Measurements from ENCODE around the gene C18orf32.

The C18orf32 gene

GRCh38 chr18:49444581-49444980 lies 42.5 kb downstream of the C18orf32 start:
- H3K4me3 ChIP-seq (ENCODE audit: low read depth, low read length): no peak overlapping the region
- H3K27ac ChIP-seq: no peak overlapping the region
- TF ChIP-seq, protein P1, sequence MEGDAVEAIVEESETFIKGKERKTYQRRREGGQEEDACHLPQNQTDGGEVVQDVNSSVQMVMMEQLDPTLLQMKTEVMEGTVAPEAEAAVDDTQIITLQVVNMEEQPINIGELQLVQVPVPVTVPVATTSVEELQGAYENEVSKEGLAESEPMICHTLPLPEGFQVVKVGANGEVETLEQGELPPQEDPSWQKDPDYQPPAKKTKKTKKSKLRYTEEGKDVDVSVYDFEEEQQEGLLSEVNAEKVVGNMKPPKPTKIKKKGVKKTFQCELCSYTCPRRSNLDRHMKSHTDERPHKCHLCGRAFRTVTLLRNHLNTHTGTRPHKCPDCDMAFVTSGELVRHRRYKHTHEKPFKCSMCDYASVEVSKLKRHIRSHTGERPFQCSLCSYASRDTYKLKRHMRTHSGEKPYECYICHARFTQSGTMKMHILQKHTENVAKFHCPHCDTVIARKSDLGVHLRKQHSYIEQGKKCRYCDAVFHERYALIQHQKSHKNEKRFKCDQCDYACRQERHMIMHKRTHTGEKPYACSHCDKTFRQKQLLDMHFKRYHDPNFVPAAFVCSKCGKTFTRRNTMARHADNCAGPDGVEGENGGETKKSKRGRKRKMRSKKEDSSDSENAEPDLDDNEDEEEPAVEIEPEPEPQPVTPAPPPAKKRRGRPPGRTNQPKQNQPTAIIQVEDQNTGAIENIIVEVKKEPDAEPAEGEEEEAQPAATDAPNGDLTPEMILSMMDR (IDR thresholded peaks at IDR 0.05): no peak
- H3K9me3 ChIP-seq (ENCODE audit: control insufficient read depth, low read length): no peaks in the 10 kb centered on the region
- no peak overlapping the region for H3K4me2 ChIP-seq (ENCODE audit: low read length)
- H3K27me3 ChIP-seq (ENCODE audit: control insufficient read depth, insufficient read depth, low read length): no peaks in the 10 kb centered on the region
- peaks cover 12% of the 10 kb centered on the region for H3K79me2 ChIP-seq
- no peaks in the 10 kb centered on the region for H3K4me1 ChIP-seq
- no peak overlapping the region for H3K9ac ChIP-seq
- H3K36me3 ChIP-seq (ENCODE audit: control insufficient read depth, insufficient read depth, low read length): no peaks in the 10 kb centered on the region
- H2AFZ ChIP-seq: no peak overlapping the region

DNA sequence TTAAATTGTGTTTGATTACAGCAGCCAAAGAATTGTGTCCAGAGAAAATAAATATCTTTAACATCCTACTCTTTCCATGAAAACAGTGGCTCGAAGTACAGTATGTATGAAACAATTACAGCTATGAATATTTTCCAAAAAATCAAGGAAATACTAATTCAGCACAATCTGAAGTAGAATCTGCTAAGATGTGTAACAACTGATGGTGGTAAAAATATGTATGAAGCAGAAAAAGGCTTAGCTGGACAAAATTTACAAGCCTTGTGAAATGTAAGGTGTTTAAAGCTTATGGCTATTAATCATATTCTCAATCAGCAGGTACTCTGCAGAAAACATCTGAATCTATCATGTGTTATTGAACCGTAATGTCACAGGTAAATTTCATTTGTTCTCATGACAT lies 43.2 kb downstream of the C18orf32 start:
- H3K9me3 ChIP-seq (ENCODE audit: control insufficient read depth, low read length): no peaks in the 10 kb centered on the region
- no peak overlapping the region for H3K4me2 ChIP-seq (ENCODE audit: low read length)
- no peak overlapping the region for H3K27ac ChIP-seq
- no peak overlapping the region for H3K4me3 ChIP-seq (ENCODE audit: low read depth, low read length)
- no peak overlapping the region for H3K9ac ChIP-seq
- no peaks in the 10 kb centered on the region for H3K4me1 ChIP-seq
- no peaks in the 10 kb centered on the region for H3K27me3 ChIP-seq (ENCODE audit: control insufficient read depth, insufficient read depth, low read length)
- peaks cover 6% of the 10 kb centered on the region for H3K79me2 ChIP-seq
- no peaks in the 10 kb centered on the region for H3K36me3 ChIP-seq (ENCODE audit: control insufficient read depth, insufficient read depth, low read length)
- TF ChIP-seq, protein P1 (IDR thresholded peaks at IDR 0.05): no peak
- H2AFZ ChIP-seq: no peak overlapping the region

- Histone ChIP-seq H3K79me2 (no peaks in the 10 kb centered on the region), H3K36me3 (ENCODE audit: control insufficient read depth, insufficient read depth, low read length) (no peaks in the 10 kb centered on the region), H3K4me2 (ENCODE audit: low read length) (no peak overlapping the region), H3K9ac (no peak overlapping the region), H3K27me3 (ENCODE audit: control insufficient read depth, insufficient read depth, low read length) (no peaks in the 10 kb centered on the region), H3K4me1 (no peaks in the 10 kb centered on the region), H3K4me3 (ENCODE audit: low read depth, low read length) (no peak overlapping the region), H3K27ac (no peak overlapping the region), H2AFZ (no peak overlapping the region), H3K9me3 (ENCODE audit: control insufficient read depth, low read length) (no peaks in the 10 kb centered on the region)
- TF ChIP-seq, protein P1 (IDR thresholded peaks at IDR 0.05): no peak
Observed at GRCh38 chr18:49441338-49441938, 45.6 kb downstream of the C18orf32 start.

DNA sequence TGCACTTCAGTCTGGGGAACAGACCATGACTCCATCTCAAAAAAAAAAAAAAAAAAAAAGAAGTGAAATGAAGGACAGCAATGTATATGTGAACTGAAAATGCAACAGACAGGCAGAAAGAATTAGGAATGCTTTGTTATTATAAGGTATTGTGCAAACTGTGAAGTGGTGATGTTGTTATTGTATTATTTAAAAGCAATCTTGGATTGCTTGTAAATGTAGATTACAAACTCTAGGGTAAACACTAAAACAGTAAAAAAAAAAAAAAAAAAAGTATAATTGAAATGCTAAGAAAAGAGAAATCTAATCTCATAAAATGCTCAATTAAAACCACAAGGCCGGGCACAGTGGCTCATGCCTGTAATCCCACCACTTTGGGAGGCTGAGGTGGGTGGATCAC lies 51.9 kb downstream of the C18orf32 start:
- TF ChIP-seq, protein P1 (IDR thresholded peaks at IDR 0.05): no peak
- H3K27me3 ChIP-seq (ENCODE audit: control insufficient read depth, insufficient read depth, low read length): no peaks in the 10 kb centered on the region

DNA sequence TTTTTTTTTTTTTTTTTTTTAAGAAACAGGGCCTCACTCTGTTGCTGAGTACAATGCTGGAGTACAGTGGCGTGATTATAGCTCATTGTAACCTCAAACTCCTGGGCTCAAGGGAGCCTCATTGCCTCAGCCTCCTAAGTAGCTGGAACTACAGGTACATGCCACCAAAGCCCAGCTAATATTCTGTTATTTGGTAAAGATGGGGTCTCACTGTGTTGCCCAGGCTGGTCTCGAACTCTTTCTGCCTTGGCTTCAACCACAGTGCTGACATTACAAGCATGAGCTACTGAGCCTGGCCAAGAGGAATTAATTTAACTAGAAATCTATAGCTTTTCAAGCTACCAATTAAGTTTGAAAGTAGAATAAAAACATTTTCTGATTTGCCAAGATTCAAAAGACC lies 54.4 kb downstream of the C18orf32 start:
- H3K27me3 ChIP-seq (ENCODE audit: control insufficient read depth, insufficient read depth, low read length): no peaks in the 10 kb centered on the region
- H3K4me3 ChIP-seq (ENCODE audit: low read depth, low read length): no peak overlapping the region
- H3K27ac ChIP-seq: no peak overlapping the region
- H3K4me2 ChIP-seq (ENCODE audit: low read length): no peak overlapping the region
- H3K9ac ChIP-seq: no peak overlapping the region
- H3K4me1 ChIP-seq: no peaks in the 10 kb centered on the region
- no peak overlapping the region for H2AFZ ChIP-seq
- no peaks in the 10 kb centered on the region for H3K36me3 ChIP-seq (ENCODE audit: control insufficient read depth, insufficient read depth, low read length)
- H3K9me3 ChIP-seq (ENCODE audit: control insufficient read depth, low read length): no peaks in the 10 kb centered on the region
- TF ChIP-seq, protein P1 (IDR thresholded peaks at IDR 0.05): no peak
- peaks cover 18% of the 10 kb centered on the region for H3K79me2 ChIP-seq

More for the DNA sequence above, 51.9 kb downstream of the C18orf32 start:
- H3K36me3 ChIP-seq (ENCODE audit: control insufficient read depth, insufficient read depth, low read length): no peaks in the 10 kb centered on the region
- H3K4me3 ChIP-seq (ENCODE audit: low read depth, low read length): no peak overlapping the region
- no peak overlapping the region for H3K4me2 ChIP-seq (ENCODE audit: low read length)
- H3K79me2 ChIP-seq: peaks cover 14% of the 10 kb centered on the region
- no peaks in the 10 kb centered on the region for H3K9me3 ChIP-seq (ENCODE audit: control insufficient read depth, low read length)
- H3K9ac ChIP-seq: no peak overlapping the region
- no peak overlapping the region for H3K27ac ChIP-seq
- no peaks in the 10 kb centered on the region for H3K4me1 ChIP-seq
- H2AFZ ChIP-seq: no peak overlapping the region
